ENCODE data around the gene GABBR2. TPM values are rescaled to one million over a fixed set of nuclear protein-coding genes. Genes with fewer than 3 reads are reported as not detected.

The GABBR2 gene
- total and polyA plus RNA-seq, 4 donors = 20.0 to 140 (median 93.3) TPM

GRCh38 chr9:98251551-98251950, 457.2 kb downstream of the GABBR2 start:
- no peaks in the 10 kb centered on the region for H3K27me3 ChIP-seq (ENCODE audit: control insufficient read depth, insufficient read depth, low read length)
- peaks cover 8% of the 10 kb centered on the region for H3K36me3 ChIP-seq (ENCODE audit: control insufficient read depth, insufficient read depth, low read length)
- H3K27ac ChIP-seq (ENCODE audit: low read depth, low read length) = no peak overlapping the region
- peaks cover 12% of the 10 kb centered on the region for H3K4me1 ChIP-seq (ENCODE audit: control insufficient read depth, insufficient read depth, low read length)
- 87% methylated on average over 9 of the region's 9 CpGs for WGBS (ENCODE audit: insufficient coverage)
- no peak for DNase-seq (ENCODE audit: low read depth in 4 of 6, low spot score in 6 of 6)
- no peak overlapping the region for H3K4me3 ChIP-seq (ENCODE audit: low read depth, low read length)
- H3K9me3 ChIP-seq (ENCODE audit: control insufficient read depth, insufficient read depth, low read length) = no peaks in the 10 kb centered on the region

GRCh38 chr9:98249771-98250170, 459.0 kb downstream of the GABBR2 start:
- Histone ChIP-seq H3K27ac (ENCODE audit: low read depth, low read length) (no peak overlapping the region), H3K27me3 (ENCODE audit: control insufficient read depth, insufficient read depth, low read length) (no peaks in the 10 kb centered on the region), H3K36me3 (ENCODE audit: control insufficient read depth, insufficient read depth, low read length) (peaks cover 8% of the 10 kb centered on the region), H3K4me1 (ENCODE audit: control insufficient read depth, insufficient read depth, low read length) (peaks cover under 1% of the 10 kb centered on the region), H3K9me3 (ENCODE audit: control insufficient read depth, insufficient read depth, low read length) (no peaks in the 10 kb centered on the region), H3K4me3 (ENCODE audit: low read depth, low read length) (no peak overlapping the region)
- 83% methylated on average over 2 of the region's 2 CpGs for WGBS (ENCODE audit: insufficient coverage)
- DNase-seq (ENCODE audit: low read depth in 4 of 6, low spot score in 6 of 6) = no peak

GRCh38 chr9:98248737-98249474, 459.8 kb downstream of the GABBR2 start:
- peaks cover 9% of the 10 kb centered on the region for H3K36me3 ChIP-seq (ENCODE audit: control insufficient read depth, insufficient read depth, low read length)
- H3K27me3 ChIP-seq (ENCODE audit: control insufficient read depth, insufficient read depth, low read length) = no peaks in the 10 kb centered on the region
- H3K4me1 ChIP-seq (ENCODE audit: control insufficient read depth, insufficient read depth, low read length) = no peaks in the 10 kb centered on the region
- WGBS (ENCODE audit: insufficient coverage) = 63% methylated on average over 13 of the region's 16 CpGs
- H3K27ac ChIP-seq (ENCODE audit: low read depth, low read length) = no peak overlapping the region
- no peak overlapping the region for H3K4me3 ChIP-seq (ENCODE audit: low read depth, low read length)
- no peaks in the 10 kb centered on the region for H3K9me3 ChIP-seq (ENCODE audit: control insufficient read depth, insufficient read depth, low read length)
- DNase-seq (ENCODE audit: low read depth in 4 of 6, low spot score in 6 of 6) = no peak

- no peaks in the 10 kb centered on the region for H3K27me3 ChIP-seq (ENCODE audit: control insufficient read depth, insufficient read depth, low read length)
- 86% methylated on average over 8 of the region's 8 CpGs for WGBS (ENCODE audit: insufficient coverage)
- peaks cover 12% of the 10 kb centered on the region for H3K36me3 ChIP-seq (ENCODE audit: control insufficient read depth, insufficient read depth, low read length)
- H3K9me3 ChIP-seq (ENCODE audit: control insufficient read depth, insufficient read depth, low read length) = no peaks in the 10 kb centered on the region
- no peak for DNase-seq (ENCODE audit: low read depth in 4 of 6, low spot score in 6 of 6)
- no peak overlapping the region for H3K4me3 ChIP-seq (ENCODE audit: low read depth, low read length)
- H3K4me1 ChIP-seq (ENCODE audit: control insufficient read depth, insufficient read depth, low read length) = no peaks in the 10 kb centered on the region
- H3K27ac ChIP-seq (ENCODE audit: low read depth, low read length) = no peak overlapping the region
These were observed 460.7 kb downstream of the GABBR2 start for GRCh38 chr9:98247831-98248657.

- H3K4me1 ChIP-seq (ENCODE audit: control insufficient read depth, insufficient read depth, low read length) = no peaks in the 10 kb centered on the region
- H3K9me3 ChIP-seq (ENCODE audit: control insufficient read depth, insufficient read depth, low read length) = no peaks in the 10 kb centered on the region
- no peaks in the 10 kb centered on the region for H3K27me3 ChIP-seq (ENCODE audit: control insufficient read depth, insufficient read depth, low read length)
- DNase-seq (ENCODE audit: low read depth in 4 of 6, low spot score in 6 of 6) = peak in 1 of 6 donors; percentile 17
- WGBS (ENCODE audit: insufficient coverage) = 60% methylated on average over 1 of the region's 3 CpGs
- H3K4me3 ChIP-seq (ENCODE audit: low read depth, low read length) = no peak overlapping the region
- H3K27ac ChIP-seq (ENCODE audit: low read depth, low read length) = no peak overlapping the region
- H3K36me3 ChIP-seq (ENCODE audit: control insufficient read depth, insufficient read depth, low read length) = peaks cover 3% of the 10 kb centered on the region
These were observed 466.3 kb downstream of the GABBR2 start for GRCh38 chr9:98242426-98242825.

GRCh38 chr9:98241357-98242300, 467.1 kb downstream of the GABBR2 start:
- no peak overlapping the region for H3K4me3 ChIP-seq (ENCODE audit: low read depth, low read length)
- H3K27me3 ChIP-seq (ENCODE audit: control insufficient read depth, insufficient read depth, low read length) = no peaks in the 10 kb centered on the region
- no peak overlapping the region for H3K27ac ChIP-seq (ENCODE audit: low read depth, low read length)
- 79% methylated on average over 7 of the region's 8 CpGs for WGBS (ENCODE audit: insufficient coverage)
- H3K9me3 ChIP-seq (ENCODE audit: control insufficient read depth, insufficient read depth, low read length) = no peaks in the 10 kb centered on the region
- H3K4me1 ChIP-seq (ENCODE audit: control insufficient read depth, insufficient read depth, low read length) = no peaks in the 10 kb centered on the region
- DNase-seq (ENCODE audit: low read depth in 4 of 6, low spot score in 6 of 6) = no peak
- H3K36me3 ChIP-seq (ENCODE audit: control insufficient read depth, insufficient read depth, low read length) = peaks cover 3% of the 10 kb centered on the region

GRCh38 chr9:98240475-98240874, 468.3 kb downstream of the GABBR2 start:
- Histone ChIP-seq H3K27ac (ENCODE audit: low read depth, low read length) (no peak overlapping the region), H3K36me3 (ENCODE audit: control insufficient read depth, insufficient read depth, low read length) (peaks cover 3% of the 10 kb centered on the region), H3K4me1 (ENCODE audit: control insufficient read depth, insufficient read depth, low read length) (no peaks in the 10 kb centered on the region), H3K27me3 (ENCODE audit: control insufficient read depth, insufficient read depth, low read length) (no peaks in the 10 kb centered on the region), H3K4me3 (ENCODE audit: low read depth, low read length) (no peak overlapping the region), H3K9me3 (ENCODE audit: control insufficient read depth, insufficient read depth, low read length) (no peaks in the 10 kb centered on the region)
- 100% methylated on average over 1 of the region's 3 CpGs for WGBS (ENCODE audit: insufficient coverage)
- DNase-seq (ENCODE audit: low read depth in 4 of 6, low spot score in 6 of 6) = no peak

All from spinal cord (tissue), 10 donors.